T-cell (primary cell): Measurements from ENCODE around the gene AKAP6. TPM values are rescaled to one million over a fixed set of nuclear protein-coding genes. Genes with fewer than 3 reads are reported as not detected.

ENCODE experiments used
- ATAC-seq, 4 experiments: fragments of 200-7000 bp in 3 of 4; fragments of 150-1000 bp in 1 of 4; cut with Tn5 transposase; replicated peaks in 1 of 4; 1 replicate in 3 of 4; 2 replicates in 1 of 4; pipeline ENCODE4 v1.10.0; 2021; ENCODE audit warnings: moderate library complexity in 3 of 4, mild to moderate bottlenecking in 2 of 4, moderate number of reproducible peaks in 1 of 4
- CTCF ChIA-PET, 2 donors: fragments of 300-600 bp; sonication (Branson Sonifier 250); formaldehyde crosslinking; loops; one replicate each; lab custom pipeline; 2022; ENCODE audit warnings: antibody characterized with exemption in 2 of 2; lab: Charles Lee
- POLR2A ChIA-PET, 2 donors: fragments of 300-600 bp; sonication (Branson Sonifier 250); formaldehyde crosslinking; loops; one replicate each; lab custom pipeline; 2022; ENCODE audit warnings: antibody characterized with exemption in 2 of 2; lab: Charles Lee
- DNase-seq, 35 experiments: peaks; one replicate each; pipeline versions ENCODE4 v3.0.0 to v3.0.0-alpha.2; 2013 to 2023
- H3K27ac ChIP-seq: one replicate; pipeline ENCODE4 v1.5.1; 2013; ENCODE audit warnings: low read length
- H3K27me3 ChIP-seq, 2 experiments: replicated peaks in 1 of 2; 1 replicate in 1 of 2; 2 replicates in 1 of 2; pipeline versions ENCODE4 v1.6.1 to v1.7.0; 2013; ENCODE audit warnings: low read length in 1 of 2, mixed read lengths in 1 of 2; ENCODE audit not compliant: control insufficient read depth in 2 of 2, insufficient read depth in 2 of 2; ENCODE audit errors: extremely low read depth in 1 of 2
- H3K36me3 ChIP-seq, 2 donors: 1 replicate in 1 of 2; 2 replicates in 1 of 2; pipeline versions ENCODE4 v1.6.1 to v1.7.0; 2013; ENCODE audit warnings: low read length in 1 of 2; ENCODE audit not compliant: control insufficient read depth in 2 of 2, insufficient read depth in 1 of 2; ENCODE audit errors: extremely low read depth in 1 of 2
- H3K4me1 ChIP-seq, 2 experiments: 1 replicate in 1 of 2; 2 replicates in 1 of 2; pipeline versions ENCODE4 v1.6.1 to v1.7.0; 2013; ENCODE audit warnings: low read length in 2 of 2, mixed read lengths in 1 of 2; ENCODE audit not compliant: insufficient read depth in 2 of 2, control insufficient read depth in 1 of 2; ENCODE audit errors: extremely low read depth in 1 of 2
- H3K4me3 ChIP-seq, 2 donors: 1 replicate in 1 of 2; 2 replicates in 1 of 2; pipeline versions ENCODE4 v1.5.1 to v1.7.0; 2013; ENCODE audit warnings: mild to moderate bottlenecking in 2 of 2, low read length in 1 of 2, moderate library complexity in 1 of 2; ENCODE audit not compliant: control insufficient read depth in 1 of 2; ENCODE audit errors: extremely low read depth in 1 of 2
- H3K9me3 ChIP-seq: 2 replicates; pipeline ENCODE4 v1.7.0; 2013
- H3K27ac Mint-ChIP-seq, 2 donors: one replicate each; pipeline ENCODE4 v1.8.0; 2020 to 2021; ENCODE audit warnings: mild to moderate bottlenecking in 2 of 2, mixed read lengths in 2 of 2
- H3K27me3 Mint-ChIP-seq, 2 donors: one replicate each; pipeline ENCODE4 v1.8.0; 2021 to 2022; ENCODE audit warnings: mixed read lengths in 2 of 2
- H3K36me3 Mint-ChIP-seq: one replicate; pipeline ENCODE4 v1.8.0; 2021; ENCODE audit warnings: mixed read lengths
- H3K4me1 Mint-ChIP-seq, 3 donors: one replicate each; pipeline ENCODE4 v1.8.0; 2020 to 2022; ENCODE audit warnings: mixed read lengths in 3 of 3, mild to moderate bottlenecking in 1 of 3
- H3K4me3 Mint-ChIP-seq, 3 donors: one replicate each; pipeline ENCODE4 v1.8.0; 2020 to 2022; ENCODE audit warnings: mild to moderate bottlenecking in 3 of 3, mixed read lengths in 3 of 3, moderate library complexity in 3 of 3
- H3K9me3 Mint-ChIP-seq, 3 donors: one replicate each; pipeline ENCODE4 v1.8.0; 2020 to 2022; ENCODE audit warnings: mixed read lengths in 3 of 3
- WGBS: methylation state at CpG from one replicate; pipeline ENCODE4 v1.1.5; 2013; ENCODE audit warnings: missing lambda C conversion rate; ENCODE audit not compliant: insufficient coverage; 5-methylcytosine and 5-hydroxymethylcytosine counted together
- total RNA-seq, 35 experiments: library from RNA in 6 of 35; stranded (reverse) in 6 of 35; fragments of 120-200 nt in 1 of 35; gene quantifications; one replicate each; pipeline versions ENCODE4 v1.2.1 to v1.2.4 and lab custom pipeline; 2013 to 2026

Gene AKAP6
- total RNA-seq, 5 donors from 2014 or later (not counting 1 experiment from before 2014, with no cell fraction given), result 1.7 to 6.6 (median 2.6) TPM

DNA sequence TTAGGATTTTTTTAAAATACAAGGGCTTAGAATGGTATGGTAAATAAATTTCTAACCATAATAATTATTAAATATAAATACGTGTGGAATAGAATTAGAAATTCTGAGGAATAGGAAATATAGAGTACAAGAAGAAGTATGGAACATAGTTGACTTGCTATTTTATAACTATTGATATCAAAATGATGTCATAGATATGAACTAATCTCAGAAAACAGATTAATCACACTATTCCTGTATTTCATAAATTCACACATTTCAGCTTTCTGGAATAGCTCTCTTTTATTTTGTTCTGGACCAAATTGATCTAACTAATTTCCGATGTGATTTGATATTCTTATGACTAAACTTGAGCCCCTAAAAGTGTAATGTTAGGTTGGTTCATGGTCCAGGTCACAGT lies 372.4 kb downstream of the AKAP6 start:
- no peaks in the 10 kb centered on the region for H3K27me3 ChIP-seq
- ChIA-PET CTCF (no interaction called here), POLR2A (no interaction called here)
- no peak overlapping the region for H3K27ac ChIP-seq
- WGBS, result no CpG with 5 or more reads among the region's 2 CpGs
- H3K9me3 ChIP-seq, result no peaks in the 10 kb centered on the region
- no peaks in the 10 kb centered on the region for H3K4me1 ChIP-seq
- Mint-ChIP-seq H3K9me3 (no peaks in the 10 kb centered on the region), H3K4me3 (no peak overlapping the region), H3K36me3 (no peaks in the 10 kb centered on the region), H3K4me1 (peaks cover 0 to 4% (median 3%) of the 10 kb centered on the region in 3 donors), H3K27me3 (no peaks in the 10 kb centered on the region), H3K27ac (no peak overlapping the region)
- ATAC-seq (no peak), DNase-seq (no peak)
- H3K36me3 ChIP-seq, result no peaks in the 10 kb centered on the region
- no peak overlapping the region for H3K4me3 ChIP-seq

GRCh38 chr14:32702088-32702487 lies 373.0 kb downstream of the AKAP6 start:
- Mint-ChIP-seq H3K27me3 (no peaks in the 10 kb centered on the region), H3K27ac (no peak overlapping the region), H3K9me3 (no peaks in the 10 kb centered on the region), H3K36me3 (no peaks in the 10 kb centered on the region), H3K4me3 (no peak overlapping the region), H3K4me1 (peaks cover 0 to 4% (median 3%) of the 10 kb centered on the region in 3 donors)
- ChIA-PET CTCF (no interaction called here), POLR2A (no interaction called here)
- Histone ChIP-seq H3K36me3 (no peaks in the 10 kb centered on the region), H3K9me3 (no peaks in the 10 kb centered on the region), H3K4me1 (no peaks in the 10 kb centered on the region), H3K27me3 (no peaks in the 10 kb centered on the region), H3K27ac (no peak overlapping the region), H3K4me3 (no peak overlapping the region)
- ATAC-seq (no peak), DNase-seq (no peak)

DNA sequence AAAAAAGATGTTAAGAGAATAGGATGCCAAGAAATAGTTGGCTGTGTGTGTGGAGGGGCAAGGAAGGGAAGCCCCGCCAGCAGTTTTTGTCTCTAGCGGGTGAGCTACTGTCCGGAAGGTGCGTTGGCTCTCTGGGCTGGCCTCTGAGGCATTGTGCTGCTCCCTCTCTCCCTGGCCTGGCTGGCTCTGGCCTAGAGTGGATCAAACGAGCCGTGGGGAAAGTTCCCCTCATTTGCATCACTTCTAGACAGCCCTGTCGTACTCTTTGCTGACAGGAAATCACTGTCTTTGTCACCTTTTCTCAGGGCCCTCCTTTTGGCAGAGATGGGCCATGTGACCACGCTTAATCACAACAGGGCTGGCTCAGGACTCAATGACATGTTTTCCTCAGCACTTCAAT lies 373.5 kb downstream of the AKAP6 start:
- DNase-seq (peak in 6 of 35 experiments; percentile 0 to 21 (median 1)), ATAC-seq (peak; percentile 31 to 58 (median 46))
- Histone ChIP-seq H3K36me3 (no peaks in the 10 kb centered on the region), H3K4me1 (no peaks in the 10 kb centered on the region), H3K9me3 (no peaks in the 10 kb centered on the region), H3K27ac (no peak overlapping the region), H3K27me3 (no peaks in the 10 kb centered on the region), H3K4me3 (no peak overlapping the region)
- H3K4me1 Mint-ChIP-seq, result peaks cover 0 to 4% (median 3%) of the 10 kb centered on the region in 3 donors
- peak overlapping the region in 1 of 2 donors; percentile 16 for H3K27ac Mint-ChIP-seq
- H3K4me3 Mint-ChIP-seq, result no peak overlapping the region
- 65% methylated on average over 7 of the region's 8 CpGs for WGBS
- H3K9me3 Mint-ChIP-seq, result no peaks in the 10 kb centered on the region
- no peaks in the 10 kb centered on the region for H3K36me3 Mint-ChIP-seq
- CTCF ChIA-PET, result no interaction called here
- H3K27me3 Mint-ChIP-seq, result no peaks in the 10 kb centered on the region
- POLR2A ChIA-PET, result no interaction called here

GRCh38 chr14:32703183-32703621 lies 374.1 kb downstream of the AKAP6 start:
- Histone ChIP-seq H3K4me1 (no peaks in the 10 kb centered on the region), H3K27ac (no peak overlapping the region)
- CTCF ChIA-PET, result no interaction called here

GRCh38 chr14:32706721-32707519 lies 377.8 kb downstream of the AKAP6 start:
- Mint-ChIP-seq H3K4me3 (no peak overlapping the region), H3K36me3 (no peaks in the 10 kb centered on the region), H3K27ac (no peak overlapping the region), H3K4me1 (peaks cover 0 to 4% (median 3%) of the 10 kb centered on the region in 3 donors), H3K27me3 (no peaks in the 10 kb centered on the region), H3K9me3 (no peaks in the 10 kb centered on the region)
- H3K36me3 ChIP-seq, result no peaks in the 10 kb centered on the region
- no peaks in the 10 kb centered on the region for H3K4me1 ChIP-seq
- H3K9me3 ChIP-seq, result no peaks in the 10 kb centered on the region
- H3K27ac ChIP-seq, result no peak overlapping the region
- CTCF ChIA-PET, result interaction anchor here in 1 of 2 donors (0.7 kb wide), 1 partner anchor 244 kb away, joined by 3 read pairs; no protein-coding TSS in a partner anchor
- H3K4me3 ChIP-seq, result no peak overlapping the region
- no CpG with 5 or more reads among the region's 1 CpG for WGBS
- POLR2A ChIA-PET, result no interaction called here
- DNase-seq, result no peak
- ATAC-seq, result no peak
- H3K27me3 ChIP-seq, result no peaks in the 10 kb centered on the region

More at GRCh38 chr14:32703183-32703621, 374.1 kb downstream of the AKAP6 start:
- DNase-seq, result no peak
- Mint-ChIP-seq H3K4me3 (no peak overlapping the region), H3K4me1 (peaks cover 0 to 4% (median 3%) of the 10 kb centered on the region in 3 donors), H3K9me3 (no peaks in the 10 kb centered on the region), H3K27me3 (no peaks in the 10 kb centered on the region), H3K36me3 (no peaks in the 10 kb centered on the region), H3K27ac (no peak overlapping the region)
- WGBS, result 100% methylated on average over 2 of the region's 4 CpGs
- no peak overlapping the region for H3K4me3 ChIP-seq
- POLR2A ChIA-PET, result no interaction called here
- no peak for ATAC-seq
- no peaks in the 10 kb centered on the region for H3K9me3 ChIP-seq
- no peaks in the 10 kb centered on the region for H3K27me3 ChIP-seq
- H3K36me3 ChIP-seq, result no peaks in the 10 kb centered on the region

DNA sequence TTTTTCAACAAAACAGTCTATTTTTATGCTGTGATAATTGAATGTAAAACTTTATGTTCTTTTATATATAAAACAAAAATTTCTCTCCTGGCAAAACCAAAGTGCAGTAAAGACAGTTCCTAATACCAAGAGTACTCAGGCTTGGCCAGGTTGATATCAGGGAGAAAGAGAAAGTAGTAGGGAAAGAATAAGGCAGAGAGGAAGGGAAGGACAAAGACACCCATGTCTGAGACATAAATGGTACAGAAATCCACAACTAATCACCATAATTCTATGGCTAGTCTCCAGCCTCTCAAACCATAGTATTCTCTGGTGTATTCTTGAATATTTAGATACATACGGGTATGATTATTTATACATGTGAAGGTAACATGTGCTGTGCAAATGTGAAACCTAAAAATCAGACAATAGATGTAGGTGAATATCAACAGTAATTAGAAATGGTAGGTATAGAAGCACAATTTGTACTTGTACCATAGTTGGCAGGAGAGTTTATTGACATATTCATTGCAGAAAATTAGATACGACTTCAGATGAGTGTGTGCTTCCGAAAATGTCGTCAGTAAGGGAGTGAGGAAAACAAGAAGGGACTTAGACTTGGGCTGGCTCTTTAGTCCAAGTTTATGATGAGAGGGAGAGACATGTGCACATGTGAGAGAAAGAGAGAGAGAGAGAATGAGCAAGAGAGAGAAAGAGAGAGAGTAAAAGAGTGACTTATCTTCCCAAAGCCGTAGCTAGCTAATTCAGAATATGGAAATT lies 378.8 kb downstream of the AKAP6 start:
- H3K27ac Mint-ChIP-seq, result no peak overlapping the region
- CTCF ChIA-PET, result no interaction called here
- no peaks in the 10 kb centered on the region for H3K27me3 Mint-ChIP-seq
- H3K9me3 Mint-ChIP-seq, result no peaks in the 10 kb centered on the region
- Histone ChIP-seq H3K4me1 (no peaks in the 10 kb centered on the region), H3K27ac (no peak overlapping the region), H3K9me3 (no peaks in the 10 kb centered on the region), H3K36me3 (no peaks in the 10 kb centered on the region), H3K27me3 (no peaks in the 10 kb centered on the region), H3K4me3 (no peak overlapping the region)
- WGBS, result 88% methylated on average over 3 of the region's 5 CpGs
- H3K4me1 Mint-ChIP-seq, result peaks cover 0 to 1% (median 0%) of the 10 kb centered on the region in 3 donors
- no peaks in the 10 kb centered on the region for H3K36me3 Mint-ChIP-seq
- POLR2A ChIA-PET, result no interaction called here
- no peak overlapping the region for H3K4me3 Mint-ChIP-seq
- DNase-seq, result no peak
- ATAC-seq, result no peak
